Epidermal melanocyte (primary cell): Measurements from ENCODE around the gene GNA14.
"Not testable (repeated sequence)": the region's sequence is repeated elsewhere in the genome, so short reads cannot be mapped to it uniquely, and the experiment has no call there.

Experiments used
- DNase-seq: peaks from one replicate; pipeline ENCODE4 v3.0.0; 2011; ENCODE audit warnings: low spot score; ENCODE audit not compliant: insufficient read length

GNA14 gene

GRCh38 chr9:77647267-77648233 lies 572 bp downstream of the GNA14 start:
- DNase-seq, result no peak

GRCh38 chr9:77643871-77644270 lies 4.3 kb downstream of the GNA14 start:
- DNase-seq, result no peak

GRCh38 chr9:77640741-77641580 lies 7.2 kb downstream of the GNA14 start:
- DNase-seq, result no peak

GRCh38 chr9:77632652-77633051 lies 15.5 kb downstream of the GNA14 start:
- DNase-seq, result no peak

- not testable (repeated sequence) for DNase-seq
Observed at GRCh38 chr9:77628864-77629263, 19.3 kb downstream of the GNA14 start.

- DNase-seq, result no peak
Observed at GRCh38 chr9:77616191-77616590, 31.9 kb downstream of the GNA14 start.

- DNase-seq, result no peak
Observed at GRCh38 chr9:77614645-77615044, 33.5 kb downstream of the GNA14 start.

- no peak for DNase-seq
Observed at GRCh38 chr9:77606526-77606925, 41.6 kb downstream of the GNA14 start.

GRCh38 chr9:77605449-77606220 lies 42.5 kb downstream of the GNA14 start:
- no peak for DNase-seq

- no peak for DNase-seq
Observed at GRCh38 chr9:77604316-77604715, 43.8 kb downstream of the GNA14 start.

GRCh38 chr9:77602852-77603251 lies 45.3 kb downstream of the GNA14 start:
- no peak for DNase-seq

- DNase-seq, result no peak
Observed at GRCh38 chr9:77601476-77602099, 46.5 kb downstream of the GNA14 start.

GRCh38 chr9:77600810-77601209 lies 47.3 kb downstream of the GNA14 start:
- DNase-seq, result no peak

GRCh38 chr9:77599492-77599891 lies 48.6 kb downstream of the GNA14 start:
- no peak for DNase-seq

GRCh38 chr9:77598991-77599390 lies 49.1 kb downstream of the GNA14 start:
- DNase-seq, result no peak

GRCh38 chr9:77598524-77598923 lies 49.6 kb downstream of the GNA14 start:
- DNase-seq, result no peak

GRCh38 chr9:77597057-77597456 lies 51.1 kb downstream of the GNA14 start:
- DNase-seq, result no peak

- DNase-seq, result no peak
Observed at GRCh38 chr9:77595426-77596095, 52.6 kb downstream of the GNA14 start.

GRCh38 chr9:77594963-77595362 lies 53.2 kb downstream of the GNA14 start:
- no peak for DNase-seq

GRCh38 chr9:77593528-77593927 lies 54.6 kb downstream of the GNA14 start:
- DNase-seq, result no peak
